Kidney (tissue), 14 donors: ENCODE results near the gene DNAH2. TPM values are rescaled to one million over a fixed set of nuclear protein-coding genes. Genes with fewer than 3 reads are reported as not detected.

Experiments used
- DNase-seq, 5 donors: peaks; one replicate each; pipeline ENCODE4 v3.0.0-alpha.2; 2013 to 2020
- FAIRE-seq: peaks from 2 replicates; lab custom pipeline; 2012; peaks lifted over from hg19 to GRCh38; lab: Jason Lieb, UNC
- H3K27ac ChIP-seq, 2 donors: one replicate each; pipeline ENCODE4 v1.7.0; 2013; ENCODE audit warnings: low read depth in 2 of 2, low read length in 2 of 2, inconsistent platforms in 1 of 2
- H3K27me3 ChIP-seq: one replicate; pipeline ENCODE4 v1.7.1; 2013; ENCODE audit warnings: low read length, inconsistent platforms; ENCODE audit not compliant: control insufficient read depth, insufficient read depth
- H3K36me3 ChIP-seq, 3 donors: one replicate each; pipeline versions ENCODE4 v1.7.0 to v1.7.1; 2013; ENCODE audit warnings: low read length in 3 of 3, control low read depth in 1 of 3, inconsistent platforms in 1 of 3; ENCODE audit not compliant: insufficient read depth in 3 of 3, control insufficient read depth in 2 of 3
- H3K4me1 ChIP-seq, 3 donors: one replicate each; pipeline versions ENCODE4 v1.7.0 to v1.7.1; 2013; ENCODE audit warnings: low read length in 3 of 3, inconsistent platforms in 1 of 3, low read depth in 1 of 3; ENCODE audit not compliant: control insufficient read depth in 2 of 3, insufficient read depth in 2 of 3
- H3K4me3 ChIP-seq, 3 donors: one replicate each; pipeline versions ENCODE4 v1.7.0 to v1.8.1; 2013; ENCODE audit warnings: low read length in 3 of 3, control low read depth in 1 of 3, inconsistent platforms in 1 of 3
- H3K9ac ChIP-seq, 3 donors: one replicate each; pipeline versions ENCODE4 v1.7.0 to v1.7.1; 2013; ENCODE audit warnings: low read length in 3 of 3, control low read depth in 1 of 3, inconsistent platforms in 1 of 3
- H3K9me3 ChIP-seq, 3 donors: one replicate each; pipeline versions ENCODE4 v1.7.0 to v1.7.1; 2013; ENCODE audit warnings: low read length in 3 of 3, control low read depth in 1 of 3, inconsistent platforms in 1 of 3; ENCODE audit not compliant: control insufficient read depth in 2 of 3, insufficient read depth in 1 of 3
- CTCF ChIP-seq: IDR thresholded peaks from 3 replicates; pipeline ENCODE4 v1.5.1; 2012; ENCODE audit warnings: mild to moderate bottlenecking, moderate library complexity, borderline replicate concordance; ENCODE audit not compliant: insufficient read depth; ENCODE audit errors: extremely low read depth
- intact Hi-C: fragments of 100-400 bp; cut with DNase I; formaldehyde crosslinking; loops from one replicate; pipeline ENCODE4 v1.11.1; 2022
- polyA plus RNA-seq: library from polyadenylated mRNA; stranded (reverse); fragments of 350-450 nt; fragmentation: Illumina TruSeq; extraction: RNeasy Lipid Tissue Mini Kit (QIAGEN cat#74804); gene quantifications from one replicate; pipeline ENCODE4 v1.2.3, GENCODE V29; 2014; ENCODE audit warnings: low read depth, low replicate concordance; ENCODE audit not compliant: insufficient read depth
- total RNA-seq: library from RNA; stranded (reverse); fragmentation: NEBNext Ultra II Directional; extraction: Animal tissue kit (Norgen Biotek cat#: 25700); gene quantifications from one replicate; pipeline ENCODE4 v1.2.1, GENCODE V29; 2021
- donor health status: control.
- donor health status: control.
- donor health status: control.
- donor health status: control.
- donor health status: control.
- donor health status: DM: yes; HTN: yes; CAD: no.
- donor health status: Normal renal cell carcinoma (clear cell type).

DNAH2 gene
- total and polyA plus RNA-seq, 2 donors from 2014 or later, result 0.17 to 0.66 TPM

- DNase-seq (no peak), FAIRE-seq (no peak)
- Histone ChIP-seq H3K9me3 (no peaks in the 10 kb centered on the region), H3K4me3 (no peak overlapping the region), H3K27ac (no peak overlapping the region), H3K27me3 (no peaks in the 10 kb centered on the region), H3K9ac (no peak overlapping the region), H3K4me1 (no peaks in the 10 kb centered on the region), H3K36me3 (peaks cover 0 to 8% (median 6%) of the 10 kb centered on the region in 3 donors)
- intact Hi-C loops, result no loop called here
- TF ChIP-seq CTCF, result no peak
Measured at GRCh38 chr17:7875804-7876370, 158.3 kb downstream of the DNAH2 start.

- no peak for DNase-seq
- FAIRE-seq, result no peak
- Histone ChIP-seq H3K9me3 (no peaks in the 10 kb centered on the region), H3K4me1 (peaks cover 0 to 8% (median 6%) of the 10 kb centered on the region in 3 donors), H3K36me3 (peaks cover 0 to 14% (median 6%) of the 10 kb centered on the region in 3 donors), H3K27ac (no peak overlapping the region), H3K9ac (no peak overlapping the region), H3K27me3 (no peaks in the 10 kb centered on the region), H3K4me3 (no peak overlapping the region)
- intact Hi-C loops, result no loop called here
- TF ChIP-seq CTCF, result no peak
Measured at GRCh38 chr17:7878234-7878633, 160.7 kb downstream of the DNAH2 start.

GRCh38 chr17:7880076-7880868 lies 162.7 kb downstream of the DNAH2 start:
- no peak for DNase-seq
- Histone ChIP-seq H3K27ac (no peak overlapping the region), H3K9me3 (no peaks in the 10 kb centered on the region), H3K27me3 (no peaks in the 10 kb centered on the region), H3K9ac (no peak overlapping the region), H3K4me1 (peaks cover 0 to 8% (median 6%) of the 10 kb centered on the region in 3 donors), H3K36me3 (peaks cover 0 to 9% (median 6%) of the 10 kb centered on the region in 3 donors), H3K4me3 (no peak overlapping the region)
- intact Hi-C loops, result no loop called here
- no peak for TF ChIP-seq CTCF
- no peak for FAIRE-seq
